GM23338 (cell line): ENCODE data around the gene SLC9A9. TPM values are rescaled to one million over a fixed set of nuclear protein-coding genes. Genes with fewer than 3 reads are reported as not detected.
A peak's percentile ranks its signal among the peaks of the same experiment; 100 is the strongest.

Experiments
- ATAC-seq: fragments of 200-7000 bp; cut with Tn5 transposase; 3 replicates; pipeline ENCODE4 v1.9.1; 2020
- DNase-seq: peaks from one replicate; pipeline ENCODE4 v3.0.0-alpha.2; 2015; ENCODE audit warnings: low spot score
- H2AFZ ChIP-seq: fragments of 200-600 bp; sonication (generic); 2 replicates; pipeline ENCODE4 v1.8.0; 2016; ENCODE audit warnings: antibody characterized with exemption, mild to moderate bottlenecking, moderate library complexity
- H3F3A ChIP-seq: fragments of 200-600 bp; sonication (generic); replicated peaks from 2 replicates; pipeline ENCODE4 v1.8.0; 2017; ENCODE audit warnings: antibody characterized with exemption, mixed run types, low read depth
- H3K27ac ChIP-seq: fragments of 200-600 bp; sonication (generic); 2 replicates; pipeline ENCODE4 v1.6.1; 2016; ENCODE audit warnings: low read depth
- H3K27me3 ChIP-seq: fragments of 200-600 bp; sonication (generic); 2 replicates; pipeline ENCODE4 v1.8.0; 2016; ENCODE audit warnings: mild to moderate bottlenecking, mixed run types, moderate library complexity; ENCODE audit not compliant: insufficient read depth
- H3K36me3 ChIP-seq: fragments of 200-600 bp; sonication (generic); 2 replicates; pipeline ENCODE4 v1.8.0; 2016; ENCODE audit warnings: mild to moderate bottlenecking; ENCODE audit not compliant: insufficient read depth
- H3K4me1 ChIP-seq: fragments of 200-600 bp; sonication (generic); 2 replicates; pipeline ENCODE4 v1.8.0; 2016; ENCODE audit warnings: mild to moderate bottlenecking, moderate library complexity; ENCODE audit not compliant: insufficient read depth
- H3K4me2 ChIP-seq: fragments of 200-600 bp; sonication (generic); 2 replicates; pipeline ENCODE4 v1.7.1; 2017; ENCODE audit warnings: mixed run types
- H3K4me3 ChIP-seq: fragments of 200-600 bp; sonication (generic); 2 replicates; pipeline ENCODE4 v1.6.1; 2016; ENCODE audit warnings: mixed run types
- H3K79me2 ChIP-seq: fragments of 200-600 bp; sonication (generic); replicated peaks from 2 replicates; pipeline ENCODE4 v1.8.0; 2017; ENCODE audit warnings: mild to moderate bottlenecking; ENCODE audit not compliant: insufficient read depth
- H3K9me2 ChIP-seq: fragments of 200-600 bp; sonication (generic); 2 replicates; pipeline ENCODE4 v1.8.0; 2017; ENCODE audit not compliant: insufficient read depth
- H4K20me1 ChIP-seq: fragments of 200-600 bp; sonication (generic); replicated peaks from 2 replicates; pipeline ENCODE4 v1.8.0; 2017; ENCODE audit warnings: mild to moderate bottlenecking; ENCODE audit not compliant: insufficient read depth
- H3K27ac Mint-ChIP-seq: 2 replicates; pipeline ENCODE4 v1.8.0; 2020; ENCODE audit warnings: inconsistent platforms, mild to moderate bottlenecking, moderate library complexity, mixed read lengths
- H3K27me3 Mint-ChIP-seq: 3 replicates; pipeline ENCODE4 v1.8.0; 2022; ENCODE audit warnings: low read depth, mild to moderate bottlenecking, moderate library complexity, mixed read lengths, inconsistent platforms; ENCODE audit not compliant: insufficient read depth, poor library complexity
- H3K36me3 Mint-ChIP-seq: 3 replicates; pipeline ENCODE4 v1.8.0; 2021; ENCODE audit warnings: low read depth, mild to moderate bottlenecking, inconsistent platforms, moderate library complexity, mixed read lengths
- H3K4me1 Mint-ChIP-seq: 3 replicates; pipeline ENCODE4 v1.8.0; 2020; ENCODE audit warnings: mild to moderate bottlenecking, inconsistent platforms, mixed read lengths
- H3K4me3 Mint-ChIP-seq: 3 replicates; pipeline ENCODE4 v1.8.0; 2021; ENCODE audit warnings: moderate library complexity, mild to moderate bottlenecking, inconsistent platforms, mixed read lengths
- H3K9me3 Mint-ChIP-seq: 3 replicates; pipeline ENCODE4 v1.8.0; 2020; ENCODE audit warnings: moderate library complexity, mild to moderate bottlenecking, inconsistent platforms, mixed read lengths
- CTCF ChIP-seq, 2 experiments: fragments of 200-600 bp in 1 of 2; sonication (generic) in 1 of 2; conservative IDR thresholded peaks; 2 replicates each; pipeline versions ENCODE4 v1.5.1 to v1.6.1; 2016 to 2017; ENCODE audit warnings: antibody characterized with exemption in 2 of 2, low read depth in 2 of 2, mild to moderate bottlenecking in 2 of 2, moderate library complexity in 1 of 2
- ETS1 ChIP-seq: IDR thresholded peaks from 2 replicates; pipeline ENCODE4 v1.6.1; 2016; ENCODE audit warnings: antibody characterized with exemption
- EZH2 ChIP-seq: fragments of 200-600 bp; sonication (generic); IDR thresholded peaks from one replicate; pipeline ENCODE4 v1.8.0; 2017; ENCODE audit warnings: antibody characterized with exemption, mild to moderate bottlenecking, low read depth; ENCODE audit not compliant: unreplicated experiment
- NANOG ChIP-seq: IDR thresholded peaks from 2 replicates; pipeline ENCODE4 v1.6.1; 2016; ENCODE audit warnings: antibody characterized with exemption, borderline replicate concordance
- POLR2AphosphoS5 ChIP-seq: IDR thresholded peaks from 2 replicates; pipeline ENCODE4 v1.6.1; 2016; ENCODE audit warnings: antibody characterized with exemption, low read depth
- ZNF114 ChIP-seq: fragments of 250-450 bp; sonication (Bioruptor Pico); IDR thresholded peaks from 2 replicates; pipeline ENCODE4 v1.5.0; 2020; ENCODE audit warnings: mild to moderate bottlenecking, moderate library complexity
- ZNF462 ChIP-seq: fragments of 250-450 bp; sonication (Bioruptor Pico); IDR thresholded peaks from 2 replicates; pipeline ENCODE4 v1.5.0; 2020; ENCODE audit warnings: mild to moderate bottlenecking, moderate library complexity
- long read RNA-seq: library from polyadenylated mRNA; unstranded; transcript quantifications from one replicate; pipeline ENCODE4 v2.0.0, GENCODE V29; 2020; ENCODE audit not compliant: unreplicated experiment
- polyA plus RNA-seq: library from polyadenylated mRNA; unstranded; fragments of >200 nt; fragmentation: Nextera tagmentation; extraction: Ambion mirVana; gene quantifications from 2 replicates; pipeline ENCODE4 v1.2.1, GENCODE V29; 2016
- total RNA-seq: library from RNA; depleted of rRNA; stranded (reverse); fragments of >200 nt; shearing (Covaris generic); gene quantifications from 2 replicates; pipeline ENCODE4 v1.2.3, GENCODE V29; 2014; rRNA removed

The SLC9A9 gene
- 0.93 and 1.6 TPM in 2 replicates for total RNA-seq
- 0.66 and 1.3 TPM in 2 replicates for polyA plus RNA-seq
- long read RNA-seq, partial matches to known transcripts, result 1 of 1 reads
- long read RNA-seq, other reads (novel, unspliced or antisense), result 0 of 1 reads

GRCh38 chr3:143847787-143848631 is at the start of gene SLC9A9:
Gene SLC9A9 (minus strand): TSS chr3:143848468. CDS start chr3:143848322, 146 bp downstream.
- no peaks in the 10 kb centered on the region for H3F3A ChIP-seq
- H3K4me2 ChIP-seq, result peak within 1 kb of the TSS; percentile 64
- ATAC-seq (peak; percentile 82), DNase-seq (peak; percentile 54)
- peaks cover 6% of the 10 kb centered on the region for H3K27me3 Mint-ChIP-seq
- H4K20me1 ChIP-seq, result no peaks in the 10 kb centered on the region
- H3K27me3 ChIP-seq, result no peaks in the 10 kb centered on the region
- peak within 1 kb of the TSS; percentile 41 for H3K27ac Mint-ChIP-seq
- TF ChIP-seq ZNF114 (CRISPR knock-in tag) (no peak), POLR2AphosphoS5 (no peak), NANOG (no peak), ZNF462 (CRISPR knock-in tag) (no peak), CTCF (conservative IDR thresholded peaks at IDR 0.05; ENCODE audit: low read depth in 2 of 2) (no peak), ETS1 (no peak), EZH2 (no peak)
- peak within 1 kb of the TSS; percentile 67 for H2AFZ ChIP-seq
- H3K27ac ChIP-seq, result peak within 1 kb of the TSS; percentile 24
- no peaks in the 10 kb centered on the region for H3K79me2 ChIP-seq
- no peaks in the 10 kb centered on the region for H3K36me3 ChIP-seq
- H3K9me2 ChIP-seq, result peaks cover 12% of the 10 kb centered on the region; the same call in 1 of the 2 replicates
- peaks cover 31% of the 10 kb centered on the region for H3K4me1 Mint-ChIP-seq
- H3K4me3 ChIP-seq, result peak within 1 kb of the TSS; percentile 26
- no peaks in the 10 kb centered on the region for H3K36me3 Mint-ChIP-seq
- H3K9me3 Mint-ChIP-seq, result no peaks in the 10 kb centered on the region
- H3K4me3 Mint-ChIP-seq, result peak within 1 kb of the TSS; percentile 61
- peaks cover 23% of the 10 kb centered on the region for H3K4me1 ChIP-seq
